CD14-positive monocyte (primary cell): ENCODE data around the gene AQP12A. TPM values are rescaled to one million over a fixed set of nuclear protein-coding genes. Genes with fewer than 3 reads are reported as not detected.
"Not testable (repeated sequence)": the region's sequence is repeated elsewhere in the genome, so short reads cannot be mapped to it uniquely, and the experiment has no call there.

Source experiments
- DNase-seq, 3 donors: peaks; one replicate each; pipeline ENCODE4 v3.0.0-alpha.2; 2011 to 2022
- H2AFZ ChIP-seq: 2 replicates; pipeline ENCODE4 v1.6.0; 2012; ENCODE audit warnings: mild to moderate bottlenecking, low read depth, low read length, inconsistent platforms; ENCODE audit not compliant: insufficient read depth, poor library complexity, severe bottlenecking
- H3K27ac ChIP-seq, 2 donors: 1 replicate in 1 of 2; 2 replicates in 1 of 2; pipeline ENCODE4 v1.5.1; 2012 to 2013; ENCODE audit warnings: low read length in 2 of 2, control low read depth in 1 of 2, inconsistent platforms in 1 of 2, low read depth in 1 of 2, mild to moderate bottlenecking in 1 of 2
- H3K27me3 ChIP-seq, 2 donors: one replicate each; pipeline versions ENCODE4 v1.6.0 to v1.6.1; 2011 to 2013; ENCODE audit warnings: low read length in 2 of 2; ENCODE audit not compliant: control insufficient read depth in 2 of 2, insufficient read depth in 2 of 2
- H3K36me3 ChIP-seq, 2 donors: replicated peaks in 1 of 2; 1 replicate in 1 of 2; 2 replicates in 1 of 2; pipeline versions ENCODE4 v1.5.1 to v1.6.1; 2012 to 2013; ENCODE audit warnings: low read length in 2 of 2, control low read depth in 1 of 2, inconsistent platforms in 1 of 2, mild to moderate bottlenecking in 1 of 2; ENCODE audit not compliant: insufficient read depth in 2 of 2, control insufficient read depth in 1 of 2
- H3K4me1 ChIP-seq, 2 donors: 1 replicate in 1 of 2; 2 replicates in 1 of 2; pipeline versions ENCODE4 v1.5.1 to v1.6.1; 2012 to 2013; ENCODE audit warnings: low read length in 2 of 2, control low read depth in 1 of 2, inconsistent platforms in 1 of 2, mild to moderate bottlenecking in 1 of 2, moderate library complexity in 1 of 2; ENCODE audit not compliant: insufficient read depth in 2 of 2, control insufficient read depth in 1 of 2
- H3K4me2 ChIP-seq: replicated peaks from 2 replicates; pipeline ENCODE3; 2012; ENCODE audit warnings: low read length, moderate library complexity, mild to moderate bottlenecking; ENCODE audit not compliant: poor library complexity, severe bottlenecking; ENCODE audit errors: extremely low read depth
- H3K4me3 ChIP-seq, 3 experiments: fragments of 200-600 bp in 1 of 3; sonication (generic) in 1 of 3; replicated peaks in 1 of 3; 1 replicate in 2 of 3; 2 replicates in 1 of 3; pipeline ENCODE4 v1.5.1; 2011 to 2013; ENCODE audit warnings: low read length in 3 of 3, mild to moderate bottlenecking in 3 of 3, control low read depth in 2 of 3, low read depth in 2 of 3, inconsistent platforms in 1 of 3, moderate library complexity in 1 of 3
- H3K79me2 ChIP-seq: 2 replicates; pipeline ENCODE4 v1.6.0; 2012; ENCODE audit warnings: mild to moderate bottlenecking, control low read depth, inconsistent platforms, low read length, moderate library complexity; ENCODE audit not compliant: insufficient read depth
- H3K9ac ChIP-seq: 2 replicates; pipeline ENCODE4 v1.6.0; 2017; ENCODE audit warnings: low read length, mild to moderate bottlenecking; ENCODE audit not compliant: insufficient read depth, poor library complexity, severe bottlenecking
- H3K9me3 ChIP-seq, 2 donors: replicated peaks in 1 of 2; 1 replicate in 1 of 2; 2 replicates in 1 of 2; pipeline versions ENCODE4 v1.5.1 to v1.6.1; 2012 to 2013; ENCODE audit warnings: low read length in 2 of 2, control low read depth in 1 of 2; ENCODE audit not compliant: control insufficient read depth in 1 of 2, insufficient read depth in 1 of 2
- H4K20me1 ChIP-seq: 2 replicates; pipeline ENCODE4 v1.6.0; 2012; ENCODE audit warnings: mild to moderate bottlenecking, low read length, control low read depth, moderate library complexity; ENCODE audit not compliant: insufficient read depth
- H3K27ac Mint-ChIP-seq, 7 donors: one replicate each; pipeline ENCODE4 v1.8.0; 2020; ENCODE audit warnings: mild to moderate bottlenecking in 7 of 7, mixed read lengths in 7 of 7, moderate library complexity in 6 of 7, inconsistent platforms in 2 of 7
- H3K27me3 Mint-ChIP-seq, 3 donors: one replicate each; pipeline ENCODE4 v1.8.0; 2021 to 2022; ENCODE audit warnings: low read depth in 3 of 3, mild to moderate bottlenecking in 3 of 3, mixed read lengths in 3 of 3, moderate library complexity in 3 of 3, inconsistent platforms in 1 of 3
- H3K36me3 Mint-ChIP-seq, 2 donors: one replicate each; pipeline ENCODE4 v1.8.0; 2020; ENCODE audit warnings: mixed read lengths in 2 of 2, inconsistent platforms in 1 of 2, mild to moderate bottlenecking in 1 of 2
- H3K4me1 Mint-ChIP-seq: one replicate; pipeline ENCODE4 v1.8.0; 2020; ENCODE audit warnings: mild to moderate bottlenecking, mixed read lengths
- H3K4me3 Mint-ChIP-seq, 2 donors: one replicate each; pipeline ENCODE4 v1.8.0; 2020; ENCODE audit warnings: mild to moderate bottlenecking in 2 of 2, mixed read lengths in 2 of 2, moderate library complexity in 1 of 2
- H3K9me3 Mint-ChIP-seq, 7 donors: one replicate each; pipeline ENCODE4 v1.8.0; 2020 to 2022; ENCODE audit warnings: mixed read lengths in 7 of 7, mild to moderate bottlenecking in 6 of 7, moderate library complexity in 6 of 7, inconsistent platforms in 2 of 7
- WGBS: methylation state at CpG from one replicate; pipeline ENCODE4 v1.1.5; 2013; ENCODE audit warnings: missing lambda C conversion rate; ENCODE audit not compliant: insufficient coverage; 5-methylcytosine and 5-hydroxymethylcytosine counted together
- intact Hi-C, 2 donors: fragments of 100-400 bp; cut with micrococcal nuclease; formaldehyde crosslinking; loops; one replicate each; pipeline versions ENCODE4 v1.15.0 to v1.15.1; 2023
- polyA plus RNA-seq, 3 donors: library from polyadenylated mRNA; depleted of rRNA in 1 of 3; unstranded in 2 of 3; stranded (reverse) in 1 of 3; fragments of 300-500 nt in 2 of 3; fragments of >200 nt in 1 of 3; fragmentation: Illumina TruSeq in 2 of 3; gene quantifications; 1 replicate in 2 of 3; 2 replicates in 1 of 3; pipeline ENCODE4 v1.2.3, GENCODE V29; 2012 to 2021
- TF ChIP-seq, protein P1 (sequence below): fragments of 200-600 bp; IDR thresholded peaks from one replicate; pipeline ENCODE4 v1.8.0; 2022; ENCODE audit warnings: antibody characterized with exemption, mild to moderate bottlenecking

AQP12A gene
- polyA plus RNA-seq, 3 donors: not detected

DNA sequence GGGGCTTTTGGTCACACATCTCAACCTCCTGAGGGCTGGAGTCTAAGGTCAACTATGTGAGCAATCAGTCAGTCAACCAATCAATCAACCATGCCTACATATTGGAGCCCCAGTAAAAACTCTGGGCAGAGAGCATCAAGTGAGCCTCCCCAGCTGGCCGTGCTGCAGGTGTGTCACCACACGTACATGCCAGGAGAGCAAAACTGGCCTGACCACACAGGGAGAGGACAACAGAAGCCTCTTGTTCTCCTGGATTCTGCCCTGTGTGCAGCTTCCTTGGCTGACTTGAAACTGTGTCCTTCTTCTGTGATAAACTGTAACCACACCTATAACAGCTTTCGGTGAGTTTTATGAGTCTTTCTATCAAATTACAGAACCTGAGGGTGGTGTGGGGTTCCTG is 40.5 kb upstream of the AQP12A start:
- peaks cover 0 to 5% of the 10 kb centered on the region in 2 donors for H3K9me3 ChIP-seq
- peaks cover 12 to 16% of the 10 kb centered on the region in 2 donors for H3K4me1 ChIP-seq
- H2AFZ ChIP-seq: no peak overlapping the region
- H3K79me2 ChIP-seq: no peaks in the 10 kb centered on the region
- no peak overlapping the region for H3K9ac ChIP-seq
- no peak for DNase-seq
- H3K4me2 ChIP-seq: no peak overlapping the region
- peaks cover 2 to 35% of the 10 kb centered on the region in 2 donors for H3K27me3 ChIP-seq
- H3K4me3 ChIP-seq: no peak overlapping the region
- Mint-ChIP-seq H3K27me3 (peaks cover 31 to 56% (median 48%) of the 10 kb centered on the region in 3 donors), H3K27ac (no peak overlapping the region), H3K9me3 (peaks cover 2 to 22% (median 11%) of the 10 kb centered on the region in 7 donors), H3K36me3 (no peaks in the 10 kb centered on the region), H3K4me3 (no peak overlapping the region), H3K4me1 (peaks cover 17% of the 10 kb centered on the region)
- no peak overlapping the region for H3K27ac ChIP-seq
- no peaks in the 10 kb centered on the region for H3K36me3 ChIP-seq
- TF ChIP-seq, protein P1, sequence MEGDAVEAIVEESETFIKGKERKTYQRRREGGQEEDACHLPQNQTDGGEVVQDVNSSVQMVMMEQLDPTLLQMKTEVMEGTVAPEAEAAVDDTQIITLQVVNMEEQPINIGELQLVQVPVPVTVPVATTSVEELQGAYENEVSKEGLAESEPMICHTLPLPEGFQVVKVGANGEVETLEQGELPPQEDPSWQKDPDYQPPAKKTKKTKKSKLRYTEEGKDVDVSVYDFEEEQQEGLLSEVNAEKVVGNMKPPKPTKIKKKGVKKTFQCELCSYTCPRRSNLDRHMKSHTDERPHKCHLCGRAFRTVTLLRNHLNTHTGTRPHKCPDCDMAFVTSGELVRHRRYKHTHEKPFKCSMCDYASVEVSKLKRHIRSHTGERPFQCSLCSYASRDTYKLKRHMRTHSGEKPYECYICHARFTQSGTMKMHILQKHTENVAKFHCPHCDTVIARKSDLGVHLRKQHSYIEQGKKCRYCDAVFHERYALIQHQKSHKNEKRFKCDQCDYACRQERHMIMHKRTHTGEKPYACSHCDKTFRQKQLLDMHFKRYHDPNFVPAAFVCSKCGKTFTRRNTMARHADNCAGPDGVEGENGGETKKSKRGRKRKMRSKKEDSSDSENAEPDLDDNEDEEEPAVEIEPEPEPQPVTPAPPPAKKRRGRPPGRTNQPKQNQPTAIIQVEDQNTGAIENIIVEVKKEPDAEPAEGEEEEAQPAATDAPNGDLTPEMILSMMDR: no peak
- intact Hi-C loops: no loop called here
- H4K20me1 ChIP-seq: no peaks in the 10 kb centered on the region
- 83% methylated on average over 2 of the region's 3 CpGs for WGBS

DNA sequence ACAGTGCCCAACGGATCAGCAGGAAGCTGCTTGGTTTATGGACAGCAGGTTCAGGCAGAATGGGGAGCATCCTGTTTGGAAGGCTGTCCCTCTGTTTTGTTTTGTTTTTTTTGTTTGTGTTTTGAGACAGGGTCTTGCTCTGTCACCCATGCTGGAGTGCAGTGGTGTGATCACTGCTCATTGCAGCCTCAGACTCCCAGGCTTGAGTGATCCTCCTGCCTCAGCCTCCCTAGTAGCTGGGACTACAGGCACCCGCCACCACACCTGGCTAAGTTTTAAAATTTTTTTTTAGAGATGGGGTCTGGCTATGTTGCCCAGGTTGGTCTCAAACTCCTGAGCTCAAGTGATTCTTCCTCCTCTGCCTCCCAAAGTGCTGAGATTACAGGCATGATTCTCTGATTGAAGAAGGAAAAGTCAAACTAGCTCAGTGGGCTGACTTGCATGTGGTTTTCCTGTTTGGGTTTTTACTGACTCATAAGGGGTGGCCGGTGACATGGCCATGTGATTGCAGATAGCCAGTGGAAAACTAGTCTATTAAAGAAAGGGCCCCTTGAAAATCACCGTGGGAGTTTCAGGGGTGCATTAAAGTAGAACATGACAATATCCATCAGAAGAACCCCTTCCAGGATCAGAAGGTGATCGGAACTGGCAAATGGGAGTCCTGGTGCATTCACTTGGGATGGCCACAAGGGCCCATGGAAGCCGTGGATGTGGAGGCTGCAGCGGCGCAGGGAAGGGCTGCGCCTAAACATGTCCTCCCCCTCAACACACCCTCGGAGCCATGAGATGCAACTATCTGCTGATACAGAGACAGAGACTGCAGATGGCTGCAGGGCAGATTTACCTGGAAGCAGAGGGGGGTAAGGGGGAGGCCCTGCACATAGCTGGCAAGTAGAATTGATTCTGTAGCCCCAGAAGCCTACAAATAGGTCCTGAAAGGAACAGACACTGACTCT is 35.5 kb upstream of the AQP12A start:
- Histone ChIP-seq H3K9ac (no peak overlapping the region), H3K4me2 (peak overlapping the region; percentile 42), H3K4me3 (peak overlapping the region in 1 of 3 experiments; percentile 27), H3K27me3 (peaks cover 3 to 19% of the 10 kb centered on the region in 2 donors), H3K79me2 (no peaks in the 10 kb centered on the region), H3K27ac (no peak overlapping the region), H3K4me1 (peaks cover 15 to 17% of the 10 kb centered on the region in 2 donors), H2AFZ (peak overlapping the region; percentile 3), H3K36me3 (no peaks in the 10 kb centered on the region), H4K20me1 (no peaks in the 10 kb centered on the region), H3K9me3 (peaks cover 0 to 3% of the 10 kb centered on the region in 2 donors)
- 63% methylated on average over 3 of the region's 10 CpGs for WGBS
- Mint-ChIP-seq H3K27me3 (peaks cover 25 to 55% (median 38%) of the 10 kb centered on the region in 3 donors), H3K36me3 (no peaks in the 10 kb centered on the region), H3K4me1 (peaks cover 19% of the 10 kb centered on the region), H3K4me3 (peak overlapping the region in 1 of 2 donors; percentile 63), H3K27ac (peak overlapping the region in 3 of 7 donors; percentile 23 to 79 (median 52)), H3K9me3 (peaks cover 0 to 22% (median 6%) of the 10 kb centered on the region in 7 donors)
- intact Hi-C loops: no loop called here
- peak; percentile 38 to 74 (median 51) for DNase-seq
- TF ChIP-seq, protein P1: no peak

DNA sequence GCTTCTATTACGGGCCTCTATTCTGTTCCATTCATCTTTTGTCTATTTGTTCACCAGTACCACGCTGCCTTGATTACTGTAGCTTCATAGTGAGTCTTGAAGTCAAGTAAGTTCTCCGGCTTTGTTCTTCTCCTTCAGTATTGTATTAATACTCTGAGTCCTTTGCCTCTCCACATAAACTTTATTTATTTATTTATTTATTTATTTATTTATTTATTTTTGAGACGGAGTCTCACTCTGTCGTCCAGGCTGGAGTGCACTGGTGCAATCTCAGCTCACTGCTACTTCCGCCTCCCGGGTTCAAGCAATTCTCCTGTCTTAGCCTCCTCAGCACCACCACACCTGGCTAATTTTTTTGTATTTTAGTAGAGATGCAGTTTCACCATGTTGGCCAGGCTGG is 31.8 kb upstream of the AQP12A start:
- Mint-ChIP-seq H3K27me3 (peaks cover 30 to 49% (median 33%) of the 10 kb centered on the region in 3 donors), H3K4me1 (peaks cover 19% of the 10 kb centered on the region), H3K4me3 (peak overlapping the region in 1 of 2 donors; percentile 21), H3K9me3 (peaks cover 0 to 17% (median 9%) of the 10 kb centered on the region in 7 donors)
- Histone ChIP-seq H3K27me3 (peaks cover 16 to 24% of the 10 kb centered on the region in 2 donors), H3K4me1 (peaks cover 15 to 17% of the 10 kb centered on the region in 2 donors)
- not testable (repeated sequence) for H2AFZ ChIP-seq, H3K9me3 ChIP-seq, H3K36me3 Mint-ChIP-seq, H4K20me1 ChIP-seq, H3K9ac ChIP-seq, H3K27ac ChIP-seq, H3K4me2 ChIP-seq, H3K79me2 ChIP-seq, H3K36me3 ChIP-seq, H3K4me3 ChIP-seq, H3K27ac Mint-ChIP-seq, DNase-seq
- intact Hi-C loops: loop anchor here in 1 of 2 donors (10.0 kb wide), 1 partner anchor 55 kb away; no protein-coding TSS in a partner anchor
- no CpG with 5 or more reads among the region's 7 CpGs for WGBS
